ENCODE results near the gene ITPRID1. TPM values are rescaled to one million over a fixed set of nuclear protein-coding genes. Genes with fewer than 3 reads are reported as not detected.

The ITPRID1 gene
- total and polyA plus RNA-seq, 7 donors: not detected

GRCh38 chr7:31545549-31545948, 31.7 kb downstream of the ITPRID1 start:
- peaks cover 0 to 3% (median 0%) of the 10 kb centered on the region in 3 donors for H3K27me3 ChIP-seq (ENCODE audit: insufficient read depth in 3 of 3, low read length in 2 of 3)
- no peak for TF ChIP-seq CTCF (IDR thresholded peaks at IDR 0.05)
- 43 to 57% (median 49%) methylated on average over 1 of the region's 1 CpG for WGBS, 3 donors

DNA sequence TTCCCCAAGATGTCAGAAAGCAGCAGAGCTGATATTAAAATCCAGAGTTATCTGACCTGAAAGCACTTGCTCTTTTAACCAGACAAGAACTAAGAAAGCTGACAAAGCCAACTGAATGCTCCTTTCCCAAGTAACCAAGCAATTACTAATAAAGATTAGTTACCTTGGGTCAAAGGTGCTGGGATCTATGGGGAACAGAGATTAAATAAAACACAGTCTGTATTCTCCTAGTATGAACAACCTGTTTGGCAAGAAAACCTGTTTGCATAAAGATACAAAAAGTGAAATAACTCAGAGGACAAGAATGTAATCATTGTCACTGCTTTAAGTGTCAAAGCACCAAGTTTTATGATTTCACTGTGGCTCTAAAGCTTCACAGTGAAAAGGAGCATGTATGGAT, 35.7 kb downstream of the ITPRID1 start:
- intact Hi-C loops (cut with DNase I): no loop called here
- TF ChIP-seq CTCF (IDR thresholded peaks at IDR 0.05): no peak
- Histone ChIP-seq H3K36me3 (ENCODE audit: insufficient read depth in 1 of 2, low read depth in 1 of 2) (no peaks in the 10 kb centered on the region), H3K27ac (no peak overlapping the region), H3K4me3 (no peak overlapping the region), H3K4me1 (no peaks in the 10 kb centered on the region), H3K9me3 (no peaks in the 10 kb centered on the region), H3K27me3 (ENCODE audit: insufficient read depth in 3 of 3, low read length in 2 of 3) (peaks cover 0 to 7% (median 0%) of the 10 kb centered on the region in 3 donors)
- DNase-seq: no peak
- ATAC-seq: no peak

More at GRCh38 chr7:31545549-31545948, 31.7 kb downstream of the ITPRID1 start:
- no peak for ATAC-seq
- Histone ChIP-seq H3K36me3 (ENCODE audit: insufficient read depth in 1 of 2, low read depth in 1 of 2) (no peaks in the 10 kb centered on the region), H3K4me1 (no peaks in the 10 kb centered on the region), H3K27ac (no peak overlapping the region), H3K9me3 (no peaks in the 10 kb centered on the region), H3K4me3 (no peak overlapping the region)
- DNase-seq: no peak
- intact Hi-C loops (cut with DNase I): no loop called here

GRCh38 chr7:31550432-31550831, 36.5 kb downstream of the ITPRID1 start:
- Histone ChIP-seq H3K36me3 (ENCODE audit: insufficient read depth in 1 of 2, low read depth in 1 of 2) (no peaks in the 10 kb centered on the region), H3K27me3 (ENCODE audit: insufficient read depth in 3 of 3, low read length in 2 of 3) (peaks cover 0 to 4% (median 0%) of the 10 kb centered on the region in 3 donors), H3K27ac (no peak overlapping the region), H3K4me3 (no peak overlapping the region), H3K4me1 (no peaks in the 10 kb centered on the region), H3K9me3 (no peaks in the 10 kb centered on the region)
- TF ChIP-seq CTCF (IDR thresholded peaks at IDR 0.05): no peak
- DNase-seq (no peak), ATAC-seq (no peak)
- intact Hi-C loops (cut with DNase I): no loop called here
- 25 to 40% (median 38%) methylated on average over 1 of the region's 1 CpG for WGBS, 3 donors

DNA sequence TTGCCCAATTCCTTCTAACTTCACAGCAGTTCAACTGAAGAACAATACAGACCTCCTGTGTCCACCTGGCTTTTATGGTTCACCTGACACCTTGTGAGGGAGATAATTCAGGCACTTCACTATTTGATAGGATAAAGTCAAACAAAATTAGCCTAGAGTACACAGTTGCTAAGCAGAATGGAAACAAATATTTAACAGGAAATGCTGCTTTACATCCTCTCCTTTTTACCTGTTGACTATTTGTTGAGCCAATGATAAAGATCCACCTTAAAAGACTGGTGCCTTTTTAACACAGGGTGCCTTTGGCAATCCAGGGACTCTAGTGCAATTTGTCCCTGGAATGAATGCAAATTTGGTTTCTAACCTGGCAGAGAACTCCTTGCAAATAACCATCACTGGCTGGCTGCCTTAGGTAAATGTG, 39.8 kb downstream of the ITPRID1 start:
- no peak overlapping the region for H3K27ac ChIP-seq
- intact Hi-C loops (cut with DNase I): no loop called here
- TF ChIP-seq CTCF (IDR thresholded peaks at IDR 0.05): no peak
- no peaks in the 10 kb centered on the region for H3K9me3 ChIP-seq
- peaks cover 0 to 4% (median 0%) of the 10 kb centered on the region in 3 donors for H3K27me3 ChIP-seq (ENCODE audit: insufficient read depth in 3 of 3, low read length in 2 of 3)
- DNase-seq: no peak
- no peak overlapping the region for H3K4me3 ChIP-seq
- no peaks in the 10 kb centered on the region for H3K4me1 ChIP-seq
- H3K36me3 ChIP-seq (ENCODE audit: insufficient read depth in 1 of 2, low read depth in 1 of 2): no peaks in the 10 kb centered on the region
- ATAC-seq: no peak

GRCh38 chr7:31562002-31562401, 48.1 kb downstream of the ITPRID1 start:
- no peak for ATAC-seq
- no peaks in the 10 kb centered on the region for H3K9me3 ChIP-seq
- H3K27me3 ChIP-seq (ENCODE audit: insufficient read depth in 3 of 3, low read length in 2 of 3): peaks cover 0 to 4% (median 0%) of the 10 kb centered on the region in 3 donors
- WGBS, 3 donors: 65 to 72% (median 68%) methylated on average over 1 of the region's 1 CpG
- TF ChIP-seq CTCF (IDR thresholded peaks at IDR 0.05): no peak
- no peaks in the 10 kb centered on the region for H3K36me3 ChIP-seq (ENCODE audit: insufficient read depth in 1 of 2, low read depth in 1 of 2)
- intact Hi-C loops (cut with DNase I): no loop called here
- no peak overlapping the region for H3K4me3 ChIP-seq
- no peak overlapping the region for H3K27ac ChIP-seq
- H3K4me1 ChIP-seq: no peaks in the 10 kb centered on the region
- no peak for DNase-seq
